Stimulated activated CD8-positive, alpha-beta memory T cell treated with anti-CD3 and anti-CD28 coated beads, Interleukin-15, amount 100 ng/mL, for 4 hours (primary cell): ENCODE measurements around the gene RAB10.
"Not testable (repeated sequence)": the region's sequence is repeated elsewhere in the genome, so short reads cannot be mapped to it uniquely, and the experiment has no call there.

ENCODE experiments used
- DNase-seq, 2 donors: peaks; one replicate each; pipeline ENCODE4 v3.0.0-alpha.2; 2020; ENCODE audit warnings: low read depth in 2 of 2

Gene RAB10

GRCh38 chr2:26088931-26089330, 55.0 kb downstream of the RAB10 start:
- DNase-seq = not testable (repeated sequence)

GRCh38 chr2:26089337-26089736, 55.5 kb downstream of the RAB10 start:
- DNase-seq = no peak

GRCh38 chr2:26095758-26096157, 61.9 kb downstream of the RAB10 start:
- no peak for DNase-seq

- DNase-seq = no peak
Observed at GRCh38 chr2:26099933-26100332, 66.0 kb downstream of the RAB10 start.

- DNase-seq = no peak
Observed at GRCh38 chr2:26100384-26100783, 66.5 kb downstream of the RAB10 start.

GRCh38 chr2:26103752-26104151, 69.9 kb downstream of the RAB10 start:
- no peak for DNase-seq

- not testable (repeated sequence) for DNase-seq
Observed at GRCh38 chr2:26108701-26109100, 74.8 kb downstream of the RAB10 start.

GRCh38 chr2:26112201-26112600, 78.3 kb downstream of the RAB10 start:
- no peak for DNase-seq

- DNase-seq = no peak
Observed at GRCh38 chr2:26114151-26114550, 80.3 kb downstream of the RAB10 start.

- DNase-seq = no peak
Observed at GRCh38 chr2:26118682-26119081, 84.8 kb downstream of the RAB10 start.

GRCh38 chr2:26119521-26119920, 85.6 kb downstream of the RAB10 start:
- DNase-seq = no peak

GRCh38 chr2:26122630-26123029, 88.7 kb downstream of the RAB10 start:
- DNase-seq = no peak

GRCh38 chr2:26123426-26123825, 89.5 kb downstream of the RAB10 start:
- DNase-seq = no peak

GRCh38 chr2:26126074-26126473, 92.2 kb downstream of the RAB10 start:
- DNase-seq = no peak

GRCh38 chr2:26128176-26128575, 94.3 kb downstream of the RAB10 start:
- DNase-seq = no peak

- DNase-seq = no peak
Observed at GRCh38 chr2:26130763-26131162, 96.9 kb downstream of the RAB10 start.

- DNase-seq = no peak
Observed at GRCh38 chr2:26136451-26136850, 102.6 kb downstream of the RAB10 start.

GRCh38 chr2:26139269-26140183, 105.6 kb downstream of the RAB10 start:
- no peak for DNase-seq

- DNase-seq = no peak
Observed at GRCh38 chr2:26141145-26141769, 107.4 kb downstream of the RAB10 start.

- DNase-seq = no peak
Observed at GRCh38 chr2:26144031-26144430, 110.1 kb downstream of the RAB10 start.

- DNase-seq = peak; percentile 12 to 26
Observed at GRCh38 chr2:26144953-26145680, 111.2 kb downstream of the RAB10 start.

GRCh38 chr2:26148501-26148900, 114.6 kb downstream of the RAB10 start:
- DNase-seq = no peak
